Liver (tissue), 9 donors: ENCODE measurements around the gene SP140. TPM values are rescaled to one million over a fixed set of nuclear protein-coding genes. Genes with fewer than 3 reads are reported as not detected.

ENCODE experiments used
- DNase-seq: peaks from one replicate; pipeline ENCODE4 v3.0.0-alpha.2; 2017; ENCODE audit warnings: low spot score
- H3K27ac ChIP-seq, 2 donors: one replicate each; pipeline ENCODE4 v1.7.0; 2013; ENCODE audit warnings: inconsistent platforms in 2 of 2, low read length in 2 of 2, control low read depth in 1 of 2, low read depth in 1 of 2, mild to moderate bottlenecking in 1 of 2
- H3K27me3 ChIP-seq, 4 donors: one replicate each; pipeline versions ENCODE4 v1.6.1 to v1.7.0; 2013; ENCODE audit warnings: low read length in 3 of 4, inconsistent platforms in 1 of 4, mild to moderate bottlenecking in 1 of 4, moderate library complexity in 1 of 4; ENCODE audit not compliant: control insufficient read depth in 4 of 4, insufficient read depth in 4 of 4
- H3K36me3 ChIP-seq, 4 donors: one replicate each; pipeline versions ENCODE4 v1.6.1 to v1.7.0; 2013; ENCODE audit warnings: low read length in 3 of 4, mild to moderate bottlenecking in 3 of 4, low read depth in 1 of 4, moderate library complexity in 1 of 4; ENCODE audit not compliant: control insufficient read depth in 4 of 4, insufficient read depth in 3 of 4
- H3K4me1 ChIP-seq, 4 donors: one replicate each; pipeline versions ENCODE4 v1.6.1 to v1.7.0; 2013; ENCODE audit warnings: low read length in 3 of 4, mild to moderate bottlenecking in 3 of 4, moderate library complexity in 1 of 4; ENCODE audit not compliant: control insufficient read depth in 4 of 4, insufficient read depth in 4 of 4
- H3K4me3 ChIP-seq, 3 donors: one replicate each; pipeline versions ENCODE4 v1.6.1 to v1.7.0; 2013; ENCODE audit warnings: low read length in 3 of 3, control low read depth in 1 of 3, low read depth in 1 of 3, mild to moderate bottlenecking in 1 of 3
- H3K9ac ChIP-seq, 2 donors: one replicate each; pipeline ENCODE4 v1.7.0; 2013; ENCODE audit warnings: low read length in 2 of 2, mild to moderate bottlenecking in 2 of 2, moderate library complexity in 2 of 2, control low read depth in 1 of 2, low read depth in 1 of 2
- H3K9me3 ChIP-seq, 4 donors: one replicate each; pipeline versions ENCODE4 v1.6.1 to v1.7.0; 2013; ENCODE audit warnings: low read length in 3 of 4; ENCODE audit not compliant: control insufficient read depth in 4 of 4
- ATF3 ChIP-seq: IDR thresholded peaks from 2 replicates; pipeline ENCODE4 v1.6.1; 2016; ENCODE audit warnings: antibody characterized with exemption
- CTCF ChIP-seq: fragments of 150-350 bp; IDR thresholded peaks from 2 replicates; pipeline ENCODE4 v1.5.1; 2017; ENCODE audit warnings: improper control_type of control experiment, low read depth, low read length; ENCODE audit not compliant: missing input control
- EGR1 ChIP-seq, 2 donors: IDR thresholded peaks; 2 replicates each; pipeline ENCODE4 v1.6.1; 2016 to 2018; ENCODE audit warnings: antibody characterized with exemption in 2 of 2, low read depth in 2 of 2
- FOXA1 ChIP-seq: IDR thresholded peaks from 2 replicates; pipeline ENCODE4 v1.6.1; 2016; ENCODE audit warnings: antibody characterized with exemption
- FOXA2 ChIP-seq: IDR thresholded peaks from 2 replicates; pipeline ENCODE4 v1.6.1; 2016; ENCODE audit warnings: antibody characterized with exemption
- GABPA ChIP-seq, 2 donors: IDR thresholded peaks in 1 of 2; conservative IDR thresholded peaks in 1 of 2; 2 replicates each; pipeline ENCODE4 v1.6.1; 2016; ENCODE audit warnings: antibody characterized with exemption in 2 of 2, mild to moderate bottlenecking in 1 of 2, moderate library complexity in 1 of 2
- HNF4A ChIP-seq, 2 donors: conservative IDR thresholded peaks; 2 replicates each; pipeline ENCODE4 v1.6.1; 2016; ENCODE audit warnings: antibody characterized with exemption in 2 of 2, mild to moderate bottlenecking in 2 of 2
- HNF4G ChIP-seq: IDR thresholded peaks from 2 replicates; pipeline ENCODE4 v1.6.1; 2016; ENCODE audit warnings: antibody characterized with exemption
- JUND ChIP-seq, 2 donors: IDR thresholded peaks; 2 replicates each; pipeline ENCODE4 v1.6.1; 2016; ENCODE audit warnings: antibody characterized with exemption in 2 of 2
- MAX ChIP-seq: IDR thresholded peaks from 2 replicates; pipeline ENCODE4 v1.6.1; 2016; ENCODE audit warnings: antibody characterized with exemption
- NR2F2 ChIP-seq: IDR thresholded peaks from 2 replicates; pipeline ENCODE4 v1.6.1; 2016; ENCODE audit warnings: antibody characterized with exemption
- RAD21 ChIP-seq, 2 donors: IDR thresholded peaks; 2 replicates each; pipeline ENCODE4 v1.6.1; 2016; ENCODE audit warnings: antibody characterized with exemption in 2 of 2, mild to moderate bottlenecking in 2 of 2
- REST ChIP-seq: IDR thresholded peaks from 2 replicates; pipeline ENCODE4 v1.6.1; 2016; ENCODE audit warnings: antibody characterized with exemption, mild to moderate bottlenecking
- SP1 ChIP-seq: IDR thresholded peaks from 2 replicates; pipeline ENCODE4 v1.6.1; 2018; ENCODE audit warnings: antibody characterized with exemption, mild to moderate bottlenecking
- TAF1 ChIP-seq: conservative IDR thresholded peaks from 2 replicates; pipeline ENCODE4 v1.6.1; 2016; ENCODE audit warnings: antibody characterized with exemption, mild to moderate bottlenecking
- ZBTB33 ChIP-seq: IDR thresholded peaks from 2 replicates; pipeline ENCODE4 v1.6.1; 2016; ENCODE audit warnings: antibody characterized with exemption
- WGBS: extraction: QIAGEN DNeasy Blood & Tissue Kit; methylation state at CpG from one replicate; pipeline ENCODE4 v1.1.7; 2013; 5-methylcytosine and 5-hydroxymethylcytosine counted together
- polyA plus RNA-seq, 2 donors: library from polyadenylated mRNA; stranded (reverse) in 1 of 2; unstranded in 1 of 2; fragments of 200-250 nt in 1 of 2; fragments of >200 nt in 1 of 2; fragmentation: Nextera tagmentation in 1 of 2; extraction: Ambion mirVana in 1 of 2; gene quantifications; one replicate each; pipeline versions ENCODE4 v1.2.1 to v1.2.3, GENCODE V29; 2013 to 2015
- total RNA-seq, 2 donors: library from RNA; depleted of rRNA; stranded (reverse); fragments of >200 nt; gene quantifications; one replicate each; pipeline ENCODE4 v1.2.3, GENCODE V29; 2014
- donor health status: healthy.
- donor health status: healthy.
- donor health status: healthy.
- donor health status: healthy.
- donor health status: healthy.

SP140 gene
- total and polyA plus RNA-seq, 4 donors, result 0.40 to 1.8 (median 0.77) TPM

GRCh38 chr2:230296917-230297316 is 71.4 kb downstream of the SP140 start:
- peaks cover 0 to 1% (median 0%) of the 10 kb centered on the region in 4 donors for H3K9me3 ChIP-seq
- H3K27me3 ChIP-seq, result no peaks in the 10 kb centered on the region
- H3K9ac ChIP-seq, result no peak overlapping the region
- no peaks in the 10 kb centered on the region for H3K4me1 ChIP-seq
- DNase-seq, result no peak
- H3K27ac ChIP-seq, result no peak overlapping the region
- H3K4me3 ChIP-seq, result no peak overlapping the region
- no peaks in the 10 kb centered on the region for H3K36me3 ChIP-seq
- TF ChIP-seq CTCF, result no peak
- no peak for TF ChIP-seq JUND (IDR thresholded peaks at IDR 0.05)
- TF ChIP-seq SP1, result no peak
- TF ChIP-seq NR2F2, result no peak
- TF ChIP-seq ZBTB33, result no peak
- TF ChIP-seq FOXA2, result no peak
- no peak for TF ChIP-seq RAD21 (IDR thresholded peaks at IDR 0.05)
- TF ChIP-seq HNF4A (conservative IDR thresholded peaks at IDR 0.05), result no peak
- no peak for TF ChIP-seq EGR1 (IDR thresholded peaks at IDR 0.05; ENCODE audit: low read depth in 2 of 2)
- no peak for TF ChIP-seq GABPA (IDR thresholded peaks at IDR 0.05 in 1 of 2, conservative IDR thresholded peaks at IDR 0.05 in 1 of 2)
- TF ChIP-seq ATF3, result no peak
- TF ChIP-seq TAF1, result no peak
- no peak for TF ChIP-seq REST
- no peak for TF ChIP-seq HNF4G
- TF ChIP-seq MAX, result no peak

GRCh38 chr2:230299618-230300017 is 74.1 kb downstream of the SP140 start:
- no peak for TF ChIP-seq FOXA1
- TF ChIP-seq SP1, result no peak
- no peak for TF ChIP-seq FOXA2
- no peak for TF ChIP-seq RAD21 (IDR thresholded peaks at IDR 0.05)
- no peak for TF ChIP-seq REST
- TF ChIP-seq NR2F2, result no peak
- no peak for TF ChIP-seq ATF3
- H3K27ac ChIP-seq, result no peak overlapping the region
- H3K9ac ChIP-seq, result no peak overlapping the region
- no peaks in the 10 kb centered on the region for H3K27me3 ChIP-seq
- no peaks in the 10 kb centered on the region for H3K36me3 ChIP-seq
- H3K4me3 ChIP-seq, result no peak overlapping the region
- 88% methylated on average over 2 of the region's 2 CpGs for WGBS
- DNase-seq, result no peak
- peaks cover 0 to 1% (median 0%) of the 10 kb centered on the region in 4 donors for H3K9me3 ChIP-seq
- no peaks in the 10 kb centered on the region for H3K4me1 ChIP-seq
